Naive thymus-derived CD4-positive, alpha-beta T cell (primary cell): ENCODE data around the gene JAK1. TPM values are rescaled to one million over a fixed set of nuclear protein-coding genes. Genes with fewer than 3 reads are reported as not detected.

ENCODE experiments used
- ATAC-seq: fragments of 150-1000 bp; cut with Tn5 transposase; 2 replicates; pipeline ENCODE4 v1.10.0; 2021; ENCODE audit warnings: mild to moderate bottlenecking, moderate library complexity
- CTCF ChIA-PET: fragments of 350-600 bp; sonication (Branson Sonifier 250); formaldehyde crosslinking; loops from one replicate; lab custom pipeline; 2021; ENCODE audit warnings: antibody characterized with exemption; lab: Charles Lee
- POLR2A ChIA-PET: fragments of 350-600 bp; sonication (Branson Sonifier 250); formaldehyde crosslinking; loops from one replicate; lab custom pipeline; 2021; ENCODE audit warnings: antibody characterized with exemption, inconsistent platforms; lab: Charles Lee
- DNase-seq, 9 donors: peaks; one replicate each; pipeline versions ENCODE4 v3.0.0 to v3.0.0-alpha.2; 2020 to 2022; ENCODE audit warnings: mixed read lengths in 1 of 9
- H3K27ac ChIP-seq: one replicate; pipeline ENCODE4 v1.7.0; 2013; ENCODE audit warnings: mild to moderate bottlenecking, low read depth, low read length, moderate library complexity
- H3K27me3 ChIP-seq, 2 donors: one replicate each; pipeline ENCODE4 v1.7.0; 2013; ENCODE audit warnings: low read length in 2 of 2, mild to moderate bottlenecking in 2 of 2, moderate library complexity in 2 of 2; ENCODE audit not compliant: control insufficient read depth in 2 of 2, insufficient read depth in 2 of 2
- H3K36me3 ChIP-seq, 3 experiments: 1 replicate in 2 of 3; 2 replicates in 1 of 3; pipeline ENCODE4 v1.7.0; 2013; ENCODE audit warnings: low read length in 3 of 3, mild to moderate bottlenecking in 3 of 3, moderate library complexity in 1 of 3; ENCODE audit not compliant: insufficient read depth in 3 of 3, control insufficient read depth in 2 of 3
- H3K4me1 ChIP-seq, 2 donors: one replicate each; pipeline ENCODE4 v1.7.0; 2013; ENCODE audit warnings: low read length in 2 of 2, mild to moderate bottlenecking in 2 of 2, moderate library complexity in 1 of 2; ENCODE audit not compliant: control insufficient read depth in 2 of 2, insufficient read depth in 2 of 2
- H3K4me3 ChIP-seq: 2 replicates; pipeline ENCODE4 v1.7.0; 2013; ENCODE audit warnings: mild to moderate bottlenecking, low read length
- H3K9me3 ChIP-seq, 3 experiments: 1 replicate in 2 of 3; 2 replicates in 1 of 3; pipeline ENCODE4 v1.7.0; 2013; ENCODE audit warnings: low read length in 3 of 3; ENCODE audit not compliant: control insufficient read depth in 2 of 3
- H3K27ac Mint-ChIP-seq, 9 donors: one replicate each; pipeline ENCODE4 v1.8.0; 2020 to 2022; ENCODE audit warnings: mixed read lengths in 9 of 9, mild to moderate bottlenecking in 8 of 9, moderate library complexity in 5 of 9, inconsistent platforms in 2 of 9
- H3K27me3 Mint-ChIP-seq, 5 donors: one replicate each; pipeline ENCODE4 v1.8.0; 2021 to 2022; ENCODE audit warnings: mixed read lengths in 5 of 5, mild to moderate bottlenecking in 1 of 5
- H3K36me3 Mint-ChIP-seq, 5 donors: one replicate each; pipeline ENCODE4 v1.8.0; 2020 to 2022; ENCODE audit warnings: mixed read lengths in 5 of 5, mild to moderate bottlenecking in 3 of 5, inconsistent platforms in 1 of 5
- H3K4me1 Mint-ChIP-seq, 7 donors: one replicate each; pipeline ENCODE4 v1.8.0; 2020 to 2022; ENCODE audit warnings: mixed read lengths in 7 of 7, mild to moderate bottlenecking in 3 of 7, inconsistent platforms in 1 of 7
- H3K4me3 Mint-ChIP-seq, 10 donors: one replicate each; pipeline ENCODE4 v1.8.0; 2020 to 2022; ENCODE audit warnings: mild to moderate bottlenecking in 10 of 10, mixed read lengths in 10 of 10, moderate library complexity in 6 of 10, inconsistent platforms in 2 of 10
- H3K9me3 Mint-ChIP-seq, 11 donors: one replicate each; pipeline ENCODE4 v1.8.0; 2020 to 2022; ENCODE audit warnings: mixed read lengths in 11 of 11, mild to moderate bottlenecking in 4 of 11, inconsistent platforms in 1 of 11, moderate library complexity in 1 of 11
- intact Hi-C, 2 donors: fragments of 100-400 bp; cut with micrococcal nuclease; formaldehyde crosslinking; loops; one replicate each; pipeline ENCODE4 v1.15.1; 2023
- polyA plus RNA-seq, 2 donors: library from polyadenylated mRNA; unstranded; fragments of 300-500 nt; fragmentation: Illumina TruSeq; gene quantifications; one replicate each; pipeline ENCODE4 v1.2.3, GENCODE V29; 2021
- total RNA-seq, 6 experiments: library from RNA in 5 of 6; stranded (reverse) in 5 of 6; gene quantifications; 1 replicate in 5 of 6; 2 replicates in 1 of 6; pipeline ENCODE4 v1.2.3 and lab custom pipeline; 2021 to 2026

Gene JAK1
- total and polyA plus RNA-seq, 7 experiments from 2014 or later, result 197 to 365 (median 265) TPM

GRCh38 chr1:64887689-64888217 is 78.6 kb downstream of the JAK1 start:
- Mint-ChIP-seq H3K9me3 (no peaks in the 10 kb centered on the region), H3K27ac (peak overlapping the region in 7 of 9 donors; percentile 14 to 79 (median 57)), H3K4me3 (peak overlapping the region in 6 of 10 donors; percentile 5 to 48 (median 22)), H3K36me3 (peaks cover 0 to 18% (median 12%) of the 10 kb centered on the region in 5 donors), H3K27me3 (no peaks in the 10 kb centered on the region), H3K4me1 (peaks cover 61 to 97% (median 86%) of the 10 kb centered on the region in 7 donors)
- H3K4me3 ChIP-seq, result no peak overlapping the region
- ATAC-seq (no peak), DNase-seq (no peak)
- no peaks in the 10 kb centered on the region for H3K9me3 ChIP-seq
- no peaks in the 10 kb centered on the region for H3K27me3 ChIP-seq
- H3K27ac ChIP-seq, result no peak overlapping the region
- intact Hi-C loops, result loop anchor here in 1 of 2 donors (2.0 kb wide), 1 partner anchor 13 kb away; no protein-coding TSS in a partner anchor
- CTCF ChIA-PET, result no interaction called here
- peaks cover 0 to 21% (median 2%) of the 10 kb centered on the region in 3 experiments for H3K36me3 ChIP-seq
- POLR2A ChIA-PET, result interaction anchor here (0.6 to 1.1 kb wide), 4 partner anchors 17 to 183 kb away, joined by 3 read pairs; no protein-coding TSS in a partner anchor
- peaks cover 53 to 55% of the 10 kb centered on the region in 2 donors for H3K4me1 ChIP-seq

- peaks cover 45 to 55% of the 10 kb centered on the region in 2 donors for H3K4me1 ChIP-seq
- H3K36me3 Mint-ChIP-seq, result peaks cover 3 to 26% (median 19%) of the 10 kb centered on the region in 5 donors
- no peaks in the 10 kb centered on the region for H3K27me3 Mint-ChIP-seq
These were observed 79.5 kb downstream of the JAK1 start for GRCh38 chr1:64886877-64887276.

GRCh38 chr1:64885648-64886047 is 80.7 kb downstream of the JAK1 start:
- peak overlapping the region in 1 of 9 donors; percentile 23 for H3K27ac Mint-ChIP-seq
- POLR2A ChIA-PET, result interaction anchor here (1.3 kb wide), 1 partner anchor 17 kb away, joined by 3 read pairs; no protein-coding TSS in a partner anchor
- no peaks in the 10 kb centered on the region for H3K27me3 ChIP-seq
- peaks cover 3 to 26% (median 7%) of the 10 kb centered on the region in 3 experiments for H3K36me3 ChIP-seq
- no peaks in the 10 kb centered on the region for H3K27me3 Mint-ChIP-seq
- H3K4me1 Mint-ChIP-seq, result peaks cover 52 to 92% (median 81%) of the 10 kb centered on the region in 7 donors
- intact Hi-C loops, result loop anchor here in 1 of 2 donors (2.0 kb wide), 1 partner anchor 15 kb away; no protein-coding TSS in a partner anchor
- CTCF ChIA-PET, result no interaction called here
- H3K4me3 ChIP-seq, result no peak overlapping the region
- peaks cover 3 to 30% (median 22%) of the 10 kb centered on the region in 5 donors for H3K36me3 Mint-ChIP-seq
- no peak overlapping the region for H3K27ac ChIP-seq
- no peaks in the 10 kb centered on the region for H3K9me3 Mint-ChIP-seq
- no peaks in the 10 kb centered on the region for H3K9me3 ChIP-seq
- peak overlapping the region in 1 of 10 donors; percentile 37 for H3K4me3 Mint-ChIP-seq
- no peak for ATAC-seq
- H3K4me1 ChIP-seq, result peaks cover 32 to 51% of the 10 kb centered on the region in 2 donors
- DNase-seq, result no peak

More at GRCh38 chr1:64886877-64887276, 79.5 kb downstream of the JAK1 start:
- POLR2A ChIA-PET, result interaction anchor here (0.6 to 1.1 kb wide), 3 partner anchors 13 to 178 kb away, joined by 3 read pairs; partner anchors contain the start of gene JAK1
- H3K27ac Mint-ChIP-seq, result peak overlapping the region in 8 of 9 donors; percentile 14 to 74 (median 38)
- H3K27ac ChIP-seq, result no peak overlapping the region
- no peaks in the 10 kb centered on the region for H3K9me3 ChIP-seq
- H3K9me3 Mint-ChIP-seq, result no peaks in the 10 kb centered on the region
- peak overlapping the region in 4 of 10 donors; percentile 13 to 43 (median 35) for H3K4me3 Mint-ChIP-seq
- no peaks in the 10 kb centered on the region for H3K27me3 ChIP-seq
- H3K36me3 ChIP-seq, result peaks cover 1 to 26% (median 3%) of the 10 kb centered on the region in 3 experiments
- DNase-seq (no peak), ATAC-seq (no peak)
- CTCF ChIA-PET, result interaction anchor here (0.9 kb wide), 1 partner anchor 188 kb away, joined by 3 read pairs; no protein-coding TSS in a partner anchor
- no peak overlapping the region for H3K4me3 ChIP-seq
- intact Hi-C loops, result loop anchor here in 1 of 2 donors (2.0 kb wide), 1 partner anchor 14 kb away; no protein-coding TSS in a partner anchor
- peaks cover 56 to 95% (median 86%) of the 10 kb centered on the region in 7 donors for H3K4me1 Mint-ChIP-seq

- Histone ChIP-seq H3K9me3 (no peaks in the 10 kb centered on the region), H3K27ac (no peak overlapping the region), H3K4me1 (peaks cover 22 to 39% of the 10 kb centered on the region in 2 donors), H3K27me3 (no peaks in the 10 kb centered on the region), H3K4me3 (no peak overlapping the region), H3K36me3 (peaks cover 3 to 26% (median 7%) of the 10 kb centered on the region in 3 experiments)
- Mint-ChIP-seq H3K9me3 (no peaks in the 10 kb centered on the region), H3K36me3 (peaks cover 3 to 31% (median 27%) of the 10 kb centered on the region in 5 donors), H3K4me1 (peaks cover 42 to 92% (median 80%) of the 10 kb centered on the region in 7 donors), H3K27ac (peak overlapping the region in 8 of 9 donors; percentile 3 to 75 (median 52)), H3K4me3 (peak overlapping the region in 2 of 10 donors; percentile 0 to 34), H3K27me3 (no peaks in the 10 kb centered on the region)
- ChIA-PET POLR2A (interaction anchor here (1.3 kb wide), 1 partner anchor 18 kb away, joined by 3 read pairs; no protein-coding TSS in a partner anchor), CTCF (no interaction called here)
- DNase-seq (no peak), ATAC-seq (peak; percentile 37)
- intact Hi-C loops, result no loop called here
These were observed 81.9 kb downstream of the JAK1 start for GRCh38 chr1:64884261-64885040.

- CTCF ChIA-PET, result no interaction called here
- H3K4me1 ChIP-seq, result peaks cover 17 to 44% of the 10 kb centered on the region in 2 donors
- peak overlapping the region in 2 of 10 donors; percentile 10 to 33 for H3K4me3 Mint-ChIP-seq
- ATAC-seq (peak; percentile 62), DNase-seq (no peak)
- H3K4me3 ChIP-seq, result no peak overlapping the region
- H3K36me3 ChIP-seq, result peaks cover 3 to 31% (median 11%) of the 10 kb centered on the region in 3 experiments
- intact Hi-C loops, result no loop called here
- peaks cover 45 to 93% (median 81%) of the 10 kb centered on the region in 7 donors for H3K4me1 Mint-ChIP-seq
- H3K9me3 Mint-ChIP-seq, result no peaks in the 10 kb centered on the region
- H3K36me3 Mint-ChIP-seq, result peaks cover 3 to 39% (median 31%) of the 10 kb centered on the region in 5 donors
- H3K27me3 Mint-ChIP-seq, result no peaks in the 10 kb centered on the region
- no peaks in the 10 kb centered on the region for H3K27me3 ChIP-seq
- H3K9me3 ChIP-seq, result no peaks in the 10 kb centered on the region
- POLR2A ChIA-PET, result interaction anchor here (1.4 kb wide), 1 partner anchor 84 kb away, joined by 3 read pairs; the partner anchor contains the start of gene JAK1
- no peak overlapping the region for H3K27ac ChIP-seq
- H3K27ac Mint-ChIP-seq, result peak overlapping the region in 6 of 9 donors; percentile 34 to 72 (median 56)
These were observed 83.6 kb downstream of the JAK1 start for GRCh38 chr1:64882574-64883255.
